Esophagus squamous epithelium (tissue), 4 donors: ENCODE measurements around the gene MIA2.

Source experiments
- POLR2A ChIP-seq, 4 donors: fragments of 450-650 bp; IDR thresholded peaks; one replicate each; pipeline ENCODE4 v1.6.1; 2017; ENCODE audit warnings: antibody characterized with exemption in 4 of 4, mild to moderate bottlenecking in 4 of 4, moderate library complexity in 3 of 4
- TF ChIP-seq, protein P1 (sequence below), 6 experiments: fragments of 450-650 bp in 4 of 6; fragments of 200-600 bp in 2 of 6; sonication (generic) in 2 of 6; IDR thresholded peaks; one replicate each; pipeline ENCODE4 v1.5.1; 2016 to 2019; ENCODE audit warnings: antibody characterized with exemption in 6 of 6, mild to moderate bottlenecking in 4 of 6, moderate library complexity in 4 of 6

DNA sequence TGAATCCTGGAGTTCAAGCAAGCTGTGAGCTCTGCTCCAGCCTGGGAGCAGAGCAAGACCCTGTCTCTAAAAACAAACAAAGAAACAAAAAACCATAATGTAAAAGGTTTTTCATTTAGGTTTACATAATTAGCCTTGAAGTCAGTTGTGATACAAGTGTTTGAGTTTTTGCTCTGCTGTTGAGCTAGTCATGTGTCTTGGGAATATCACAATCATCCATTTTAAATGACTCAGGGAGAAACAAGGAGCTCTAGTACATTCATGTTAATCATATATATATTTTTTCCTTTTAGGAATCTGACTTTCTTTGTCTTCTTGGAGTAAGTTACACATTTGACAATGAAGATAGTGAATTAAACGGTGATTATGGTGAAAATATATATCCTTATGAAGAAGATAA, 12.9 kb downstream of the MIA2 start:
- no peak for TF ChIP-seq POLR2A (IDR thresholded peaks at IDR 0.05)
- TF ChIP-seq, protein P1, sequence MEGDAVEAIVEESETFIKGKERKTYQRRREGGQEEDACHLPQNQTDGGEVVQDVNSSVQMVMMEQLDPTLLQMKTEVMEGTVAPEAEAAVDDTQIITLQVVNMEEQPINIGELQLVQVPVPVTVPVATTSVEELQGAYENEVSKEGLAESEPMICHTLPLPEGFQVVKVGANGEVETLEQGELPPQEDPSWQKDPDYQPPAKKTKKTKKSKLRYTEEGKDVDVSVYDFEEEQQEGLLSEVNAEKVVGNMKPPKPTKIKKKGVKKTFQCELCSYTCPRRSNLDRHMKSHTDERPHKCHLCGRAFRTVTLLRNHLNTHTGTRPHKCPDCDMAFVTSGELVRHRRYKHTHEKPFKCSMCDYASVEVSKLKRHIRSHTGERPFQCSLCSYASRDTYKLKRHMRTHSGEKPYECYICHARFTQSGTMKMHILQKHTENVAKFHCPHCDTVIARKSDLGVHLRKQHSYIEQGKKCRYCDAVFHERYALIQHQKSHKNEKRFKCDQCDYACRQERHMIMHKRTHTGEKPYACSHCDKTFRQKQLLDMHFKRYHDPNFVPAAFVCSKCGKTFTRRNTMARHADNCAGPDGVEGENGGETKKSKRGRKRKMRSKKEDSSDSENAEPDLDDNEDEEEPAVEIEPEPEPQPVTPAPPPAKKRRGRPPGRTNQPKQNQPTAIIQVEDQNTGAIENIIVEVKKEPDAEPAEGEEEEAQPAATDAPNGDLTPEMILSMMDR (IDR thresholded peaks at IDR 0.05): no peak
